GM12872 (cell line): ENCODE results near the gene BRWD1.

Source experiments
- CTCF ChIP-seq: IDR thresholded peaks from 3 replicates; pipeline ENCODE4 v1.5.1; 2011; ENCODE audit warnings: low read depth, mild to moderate bottlenecking, low read length, moderate library complexity; ENCODE audit not compliant: insufficient read depth

Gene BRWD1

GRCh38 chr21:39209334-39209688, 104.1 kb downstream of the BRWD1 start:
- no peak for TF ChIP-seq CTCF

GRCh38 chr21:39208624-39209333, 104.7 kb downstream of the BRWD1 start:
- TF ChIP-seq CTCF: no peak

GRCh38 chr21:39204134-39204533, 109.3 kb downstream of the BRWD1 start:
- TF ChIP-seq CTCF: no peak; the same call in 2 of the 3 replicates

GRCh38 chr21:39198800-39199199, 114.6 kb downstream of the BRWD1 start:
- no peak for TF ChIP-seq CTCF

GRCh38 chr21:39197448-39198233, 115.8 kb downstream of the BRWD1 start:
- TF ChIP-seq CTCF: no peak

- TF ChIP-seq CTCF: no peak
These were observed 116.6 kb downstream of the BRWD1 start for GRCh38 chr21:39196838-39197237.

GRCh38 chr21:39196310-39196709, 117.1 kb downstream of the BRWD1 start:
- no peak for TF ChIP-seq CTCF
